Measurements from ENCODE around the gene SELENOO.

The SELENOO gene

GRCh38 chr22:50255099-50255498, 54.3 kb downstream of the SELENOO start:
- DNase-seq (ENCODE audit: low spot score): no peak

GRCh38 chr22:50255607-50256006, 54.8 kb downstream of the SELENOO start:
- no peak for DNase-seq (ENCODE audit: low spot score)

GRCh38 chr22:50256258-50256862, 55.5 kb downstream of the SELENOO start:
- DNase-seq (ENCODE audit: low spot score): no peak

GRCh38 chr22:50257041-50257440, 56.2 kb downstream of the SELENOO start:
- DNase-seq (ENCODE audit: low spot score): no peak

- no peak for DNase-seq (ENCODE audit: low spot score)
These were observed 56.9 kb downstream of the SELENOO start for GRCh38 chr22:50257451-50258360.

- no peak for DNase-seq (ENCODE audit: low spot score)
These were observed 57.8 kb downstream of the SELENOO start for GRCh38 chr22:50258361-50259292.

- no peak for DNase-seq (ENCODE audit: low spot score)
These were observed 58.5 kb downstream of the SELENOO start for GRCh38 chr22:50259302-50259701.

GRCh38 chr22:50260434-50260800, 59.6 kb downstream of the SELENOO start:
- DNase-seq (ENCODE audit: low spot score): no peak

- no peak for DNase-seq (ENCODE audit: low spot score)
These were observed 60.2 kb downstream of the SELENOO start for GRCh38 chr22:50260801-50261614.

GRCh38 chr22:50261615-50262459, 61.0 kb downstream of the SELENOO start, which contains the start of gene MAPK12:
MAPK12 (minus strand) TSS chr22:50261683; CDS start chr22:50261509, 174 bp downstream.
- no peak for DNase-seq (ENCODE audit: low spot score)

GRCh38 chr22:50262460-50262911, 61.7 kb downstream of the SELENOO start:
- no peak for DNase-seq (ENCODE audit: low spot score)

GRCh38 chr22:50262973-50263617, 62.3 kb downstream of the SELENOO start:
- no peak for DNase-seq (ENCODE audit: low spot score)

- DNase-seq (ENCODE audit: low spot score): no peak
These were observed 63.4 kb downstream of the SELENOO start for GRCh38 chr22:50264104-50264745.

- no peak for DNase-seq (ENCODE audit: low spot score)
These were observed 64.3 kb downstream of the SELENOO start for GRCh38 chr22:50264946-50265669.

GRCh38 chr22:50266994-50267393, 66.2 kb downstream of the SELENOO start:
- no peak for DNase-seq (ENCODE audit: low spot score)

All from kidney capillary endothelial cell (primary cell).